GM21576 (cell line): ENCODE measurements around the gene GNAT2.

Source experiments
- ATAC-seq: cut with Tn5 transposase; IDR thresholded peaks from one replicate; pipeline ENCODE4 v1.9.1; 2021; ENCODE audit warnings: mild to moderate bottlenecking, moderate library complexity; ENCODE audit not compliant: unreplicated experiment

The GNAT2 gene

GRCh38 chr1:109566982-109567381 is 52.4 kb downstream of the GNAT2 start:
- ATAC-seq, result no peak

GRCh38 chr1:109565241-109565640 is 54.2 kb downstream of the GNAT2 start:
- ATAC-seq, result no peak

- ATAC-seq, result no peak
Observed at GRCh38 chr1:109564194-109564878, 55.1 kb downstream of the GNAT2 start.

GRCh38 chr1:109559995-109560394 is 59.4 kb downstream of the GNAT2 start:
- ATAC-seq, result no peak

GRCh38 chr1:109557520-109557919 is 61.9 kb downstream of the GNAT2 start:
- no peak for ATAC-seq

GRCh38 chr1:109556563-109556962 is 62.9 kb downstream of the GNAT2 start:
- ATAC-seq, result no peak
